ENCODE results near the gene TSBP1.
"Not testable (repeated sequence)": the region's sequence is repeated elsewhere in the genome, so short reads cannot be mapped to it uniquely, and the experiment has no call there.

The TSBP1 gene

DNA sequence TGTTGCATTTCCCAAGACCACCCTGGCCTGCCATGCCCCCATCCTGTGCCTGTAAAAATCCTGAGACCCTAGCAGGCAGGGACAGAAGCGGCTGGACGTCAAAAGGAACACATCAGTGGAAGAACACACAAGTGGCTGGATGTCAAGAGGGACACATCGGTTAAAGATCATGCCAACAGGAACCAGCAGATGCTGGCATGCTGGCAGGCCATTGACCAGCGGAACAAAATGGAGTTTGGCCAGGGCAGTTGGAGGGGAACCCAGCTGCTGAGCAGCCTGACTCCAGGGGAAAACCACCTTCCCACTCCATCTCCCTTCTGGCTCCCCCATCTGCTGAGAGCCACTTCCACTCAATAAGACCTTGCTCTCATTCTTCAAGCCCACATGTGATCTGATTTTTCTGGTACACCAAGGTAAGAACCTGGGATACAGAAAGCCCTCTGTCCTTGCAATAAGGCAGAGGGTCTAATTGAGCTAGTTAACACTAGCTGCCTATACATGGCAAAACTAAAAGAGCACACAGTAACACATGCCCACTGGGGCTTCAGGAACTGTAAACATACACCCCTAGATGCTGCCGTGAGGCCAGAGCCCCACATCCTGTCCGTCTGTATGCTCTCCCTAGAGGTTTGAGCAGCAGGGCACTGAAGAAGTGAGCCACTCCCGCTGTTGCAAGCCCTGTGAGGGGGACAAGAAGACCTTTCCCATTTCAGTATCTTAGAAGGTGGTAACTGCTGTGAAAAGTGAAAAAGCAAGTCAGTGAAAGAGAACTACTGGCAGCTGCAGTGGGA, 4.2 kb upstream of the TSBP1 start:
- no peak for DNase-seq

DNA sequence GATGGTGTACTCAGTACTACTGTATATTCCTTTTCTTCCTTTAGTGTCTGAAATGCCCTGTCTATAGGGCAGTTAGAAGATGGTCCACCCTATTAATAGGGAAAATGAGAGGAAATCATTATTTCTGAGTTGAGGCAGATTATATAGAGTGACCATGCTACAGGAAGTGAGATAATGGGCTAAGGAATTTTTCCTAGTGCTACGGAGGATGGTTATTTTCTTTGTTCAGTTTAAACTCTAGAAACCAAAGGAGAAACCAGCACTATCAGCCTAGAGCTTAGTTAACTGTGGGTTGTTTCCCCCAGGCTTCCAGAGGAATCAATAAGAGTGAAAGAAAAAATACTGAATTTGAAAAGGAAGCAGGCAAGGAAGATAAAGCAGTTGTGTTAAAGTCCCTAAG, 474 bp downstream of the TSBP1 start:
- DNase-seq = no peak

DNA sequence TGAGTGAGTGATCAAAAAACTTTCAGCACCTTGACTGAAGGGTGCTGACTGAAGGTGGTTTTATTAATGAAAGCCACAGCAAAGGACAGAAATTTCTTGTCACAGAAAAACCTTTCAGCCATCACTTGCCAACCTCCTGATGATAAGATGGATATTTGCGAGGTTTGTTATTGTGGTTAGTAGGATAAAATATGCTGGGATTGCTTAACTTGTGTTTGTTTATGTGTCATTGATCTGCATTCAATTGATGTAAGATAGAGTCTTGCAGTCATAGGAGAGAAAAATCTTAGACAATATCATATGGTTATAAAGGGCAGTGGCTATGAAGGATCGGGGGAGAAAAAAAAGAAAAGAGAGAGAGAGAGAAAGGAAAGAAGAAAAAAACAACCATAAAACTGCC, 1.2 kb downstream of the TSBP1 start:
- DNase-seq = no peak

DNA sequence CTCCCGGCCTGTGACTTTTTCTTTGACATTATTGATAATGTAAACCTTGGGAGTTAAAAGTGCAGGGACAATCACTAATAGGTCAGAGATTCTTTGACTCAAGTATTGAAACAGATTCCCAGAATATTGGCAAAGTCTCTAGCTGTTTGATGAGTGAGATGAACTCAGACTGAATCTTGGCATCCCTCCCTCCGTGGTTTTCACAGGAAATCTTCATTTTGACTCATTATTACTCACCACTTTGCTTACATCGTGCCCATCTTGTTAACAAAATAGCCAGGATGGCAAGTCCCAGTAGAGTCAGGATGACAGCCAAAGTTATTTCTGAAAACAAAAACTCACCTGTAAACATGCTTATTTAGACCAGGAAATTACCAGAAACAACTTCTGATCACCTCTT, 2.0 kb downstream of the TSBP1 start:
- DNase-seq = no peak

DNA sequence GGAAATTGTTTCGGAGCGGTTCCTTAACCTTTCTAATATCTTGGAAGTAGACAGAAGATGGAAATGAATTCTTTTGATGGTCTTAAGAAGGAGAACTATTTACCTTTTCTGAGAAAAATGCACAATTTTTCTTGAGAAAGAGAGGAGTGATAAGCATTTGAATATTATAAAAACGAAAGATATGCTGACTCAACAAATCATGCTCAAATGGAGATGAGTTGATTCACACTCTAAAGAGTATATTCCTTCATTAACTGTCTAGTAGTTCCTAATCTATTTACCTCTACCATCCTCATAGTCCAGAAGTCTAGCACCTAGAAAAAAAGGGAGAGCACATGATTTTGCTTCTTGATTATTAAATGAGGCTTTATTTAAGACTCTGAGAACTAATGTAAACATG, 4.1 kb downstream of the TSBP1 start:
- no peak for DNase-seq

DNA sequence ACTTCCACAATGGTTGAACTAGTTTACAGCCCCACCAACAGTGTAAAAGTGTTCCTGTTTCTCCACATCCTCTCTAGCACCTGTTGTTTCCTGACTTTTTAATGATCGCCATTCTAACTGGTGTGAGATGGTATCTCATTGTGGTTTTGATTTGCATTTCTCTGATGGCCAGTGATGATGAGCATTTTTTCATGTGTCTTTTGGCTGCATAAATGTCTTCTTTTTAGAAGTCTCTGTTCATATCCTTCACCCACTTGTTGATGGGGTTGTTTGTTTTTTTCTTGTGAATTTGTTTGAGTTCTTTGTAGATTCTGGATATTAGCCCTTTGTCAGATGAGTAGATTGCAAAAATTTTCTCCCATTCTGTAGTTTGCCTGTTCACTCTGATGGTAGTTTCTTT, 12.5 kb downstream of the TSBP1 start:
- not testable (repeated sequence) for DNase-seq

DNA sequence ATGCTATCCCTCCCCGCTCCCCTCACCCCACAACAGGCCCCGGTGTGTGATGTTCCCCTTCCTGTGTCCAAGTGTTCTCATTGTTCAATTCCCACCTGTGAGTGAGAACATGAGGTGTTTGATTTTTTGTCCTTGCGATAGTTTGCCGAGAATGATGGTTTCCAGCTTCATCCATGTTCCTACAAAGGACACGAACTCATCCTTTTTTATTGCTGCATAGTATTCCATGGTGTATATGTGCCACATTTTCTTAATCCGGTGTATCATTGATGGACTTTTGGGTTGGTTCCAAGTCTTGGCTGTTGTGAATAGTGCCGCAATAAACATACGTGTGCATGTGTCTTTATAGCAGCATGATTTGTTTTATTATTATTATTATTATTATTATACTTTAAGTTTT, 13.2 kb downstream of the TSBP1 start:
- not testable (repeated sequence) for DNase-seq

DNA sequence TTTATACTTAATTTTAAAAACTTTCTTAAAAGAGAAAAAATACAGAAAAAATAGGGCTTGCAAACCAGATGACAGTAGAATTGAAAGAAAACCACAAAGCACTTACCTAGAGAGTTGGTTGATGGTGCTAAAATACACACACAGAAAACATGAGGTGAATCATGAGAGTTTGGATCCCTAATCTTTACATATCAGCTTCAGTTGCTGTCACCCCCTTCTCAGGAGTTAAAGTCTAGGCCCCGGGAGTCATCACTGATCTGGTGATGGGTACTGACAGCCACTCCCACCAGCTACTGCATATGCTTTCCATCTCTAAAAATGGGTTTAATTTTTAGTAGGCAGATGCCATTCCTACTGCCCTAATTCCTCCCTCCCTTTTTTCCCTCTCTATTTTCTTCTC, 16.7 kb downstream of the TSBP1 start:
- DNase-seq = no peak

DNA sequence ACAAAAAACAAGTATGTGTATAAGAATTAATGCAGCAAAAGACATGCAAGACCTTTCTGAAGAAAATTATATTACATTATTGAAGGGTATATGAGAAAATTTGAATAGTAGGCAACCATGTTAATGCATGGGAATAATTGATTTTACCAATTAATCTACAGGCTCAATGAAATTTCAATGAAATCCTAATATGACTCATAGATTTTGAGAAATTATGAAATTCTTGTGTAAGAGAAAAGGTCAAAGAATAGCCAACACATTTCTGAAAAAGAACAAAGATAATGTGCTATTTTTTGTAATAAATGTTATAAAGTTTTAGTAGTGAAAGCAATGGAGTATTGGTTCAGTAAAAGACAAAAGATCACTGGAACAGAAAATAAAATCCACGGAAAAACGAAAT, 18.4 kb downstream of the TSBP1 start:
- DNase-seq = no peak

DNA sequence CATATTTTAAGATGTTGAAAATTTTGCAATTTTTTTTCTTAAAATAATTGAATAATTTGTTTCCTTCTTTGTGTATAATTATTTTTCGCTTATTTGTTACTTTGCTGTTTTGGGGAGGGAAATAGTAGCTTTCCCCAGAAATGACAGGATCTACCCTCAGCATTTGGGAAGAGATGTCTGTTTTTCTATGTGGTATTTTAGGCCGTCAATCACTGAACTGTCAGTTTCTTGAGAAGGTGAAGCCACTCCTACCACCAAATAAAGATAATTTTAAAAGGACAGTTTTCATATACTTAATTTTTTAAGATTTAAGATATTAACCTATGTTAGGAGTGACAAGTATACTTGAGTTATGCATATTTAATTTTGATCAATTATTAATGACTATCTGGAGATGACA, 31.5 kb downstream of the TSBP1 start:
- no peak for DNase-seq

DNA sequence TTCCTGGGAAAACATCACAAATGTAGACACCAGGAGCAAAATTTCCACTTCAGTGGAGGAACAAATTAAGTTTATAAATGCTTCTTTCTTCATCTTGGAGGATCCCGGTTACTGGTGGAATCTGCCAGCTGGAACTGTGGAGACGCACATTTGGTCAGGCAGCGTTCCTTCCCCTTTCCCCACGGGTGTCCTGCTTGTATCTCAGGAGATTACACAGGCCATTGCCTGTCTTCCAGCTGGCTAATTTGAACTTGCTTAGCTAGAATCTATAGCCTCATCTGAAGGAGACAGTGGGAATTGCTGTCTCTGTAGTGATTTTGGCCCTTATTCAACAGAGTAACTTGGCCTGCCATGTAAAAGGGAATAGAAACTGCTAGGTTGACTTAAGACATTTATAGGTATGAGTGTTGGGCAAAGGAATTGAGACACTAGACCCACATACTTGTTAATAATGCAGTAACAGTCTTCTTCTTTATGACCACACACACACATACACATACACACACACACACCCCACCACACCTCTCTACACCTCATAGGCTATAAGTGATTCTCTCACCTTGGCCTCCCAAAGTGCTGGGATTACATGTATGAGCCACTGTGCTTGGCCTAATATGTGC, 34.4 kb downstream of the TSBP1 start:
- no peak for DNase-seq

DNA sequence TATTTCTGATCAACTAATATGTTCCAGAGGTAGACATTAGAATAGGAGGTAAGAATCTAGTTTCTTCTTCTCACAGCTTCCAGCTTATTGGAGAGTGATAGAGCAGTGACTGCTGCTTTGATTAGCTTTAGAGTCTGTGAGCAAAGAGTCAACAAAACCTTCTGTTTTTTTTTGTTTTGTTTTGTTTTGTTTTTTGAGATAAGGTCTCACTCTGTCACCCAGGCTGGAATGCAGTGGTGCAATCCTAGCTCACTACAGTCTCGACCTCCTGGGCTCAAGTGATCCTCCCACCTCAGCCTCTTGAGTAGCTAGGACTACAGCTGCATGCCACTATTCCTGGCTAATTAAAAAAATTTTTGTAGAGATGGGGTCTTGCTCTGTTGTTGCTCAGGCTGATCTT, 39.3 kb downstream of the TSBP1 start:
- DNase-seq = no peak

DNA sequence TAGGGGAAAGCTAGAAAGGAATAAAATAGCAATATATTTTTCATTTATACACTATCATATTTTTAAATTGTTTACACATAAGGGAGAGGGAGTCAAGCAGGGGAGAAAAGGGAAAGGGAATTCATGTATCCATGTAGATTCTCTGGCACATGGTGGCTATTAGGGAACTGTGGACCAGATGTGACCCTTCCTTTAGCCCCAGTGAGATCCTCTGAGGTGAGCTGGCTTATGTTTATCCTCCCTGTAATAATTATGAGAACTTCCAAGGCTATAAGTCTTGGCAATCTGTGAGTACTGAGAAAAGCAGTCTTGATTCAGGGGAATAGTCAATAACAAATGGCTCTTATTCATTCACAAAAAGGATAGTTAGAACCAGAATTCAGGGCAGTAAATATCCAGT, 42.6 kb downstream of the TSBP1 start:
- DNase-seq = no peak

DNA sequence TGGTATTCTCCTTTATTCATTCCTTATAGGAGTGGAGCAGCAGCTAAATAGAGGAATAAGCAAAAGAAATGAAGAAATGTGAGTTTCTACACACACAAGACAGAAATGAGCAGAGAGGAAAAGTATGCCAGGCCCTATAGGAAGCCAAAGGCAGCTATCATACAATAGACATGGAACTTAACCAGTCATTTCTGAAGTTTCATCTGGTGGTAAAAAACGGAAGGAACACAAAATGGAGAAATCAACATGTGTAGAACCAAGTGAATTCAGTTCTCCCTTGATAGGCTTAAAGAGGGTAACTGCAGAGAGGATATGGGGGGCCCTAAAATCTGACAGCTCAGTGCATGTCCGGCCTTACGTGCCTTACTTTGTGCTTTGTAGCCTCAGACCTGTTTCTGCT, 44.6 kb downstream of the TSBP1 start:
- no peak for DNase-seq

DNA sequence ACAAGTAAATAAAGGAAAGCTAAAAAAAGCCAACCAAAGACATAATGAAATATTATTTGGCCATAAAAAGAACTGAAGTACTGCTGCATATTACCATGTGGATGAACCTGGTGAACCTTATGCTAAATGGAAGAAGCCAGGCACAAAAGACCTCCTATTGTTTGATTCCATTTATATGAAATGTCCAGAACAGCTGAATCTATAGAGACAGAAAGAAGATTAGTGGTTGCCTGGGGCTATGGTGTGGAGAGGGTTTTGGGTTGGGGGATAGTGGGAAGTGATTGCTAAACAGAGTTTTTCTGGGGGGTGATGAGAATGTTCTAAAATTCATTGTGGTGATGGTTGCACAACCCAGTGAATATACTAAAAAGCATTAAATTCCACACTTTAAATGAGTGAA, 53.2 kb downstream of the TSBP1 start:
- no peak for DNase-seq

DNA sequence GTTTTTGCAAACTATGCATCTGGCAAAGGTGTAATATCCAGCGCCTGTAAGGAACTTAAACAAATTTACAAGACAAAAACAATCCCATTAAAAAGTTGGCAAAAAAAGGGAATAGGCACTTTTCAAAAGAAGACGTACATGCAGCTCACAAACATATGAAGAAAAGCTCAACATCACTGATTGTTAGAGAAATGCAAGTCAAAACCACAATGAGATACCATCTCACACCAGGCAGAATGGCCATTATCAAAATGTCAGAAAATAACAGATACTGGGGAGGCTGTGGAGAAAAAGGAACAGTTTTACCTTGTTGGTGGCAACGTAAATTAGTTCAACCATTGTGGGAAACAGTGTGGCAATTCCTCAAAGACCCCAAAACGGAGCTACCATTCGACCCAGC, 54.2 kb downstream of the TSBP1 start:
- DNase-seq = no peak

DNA sequence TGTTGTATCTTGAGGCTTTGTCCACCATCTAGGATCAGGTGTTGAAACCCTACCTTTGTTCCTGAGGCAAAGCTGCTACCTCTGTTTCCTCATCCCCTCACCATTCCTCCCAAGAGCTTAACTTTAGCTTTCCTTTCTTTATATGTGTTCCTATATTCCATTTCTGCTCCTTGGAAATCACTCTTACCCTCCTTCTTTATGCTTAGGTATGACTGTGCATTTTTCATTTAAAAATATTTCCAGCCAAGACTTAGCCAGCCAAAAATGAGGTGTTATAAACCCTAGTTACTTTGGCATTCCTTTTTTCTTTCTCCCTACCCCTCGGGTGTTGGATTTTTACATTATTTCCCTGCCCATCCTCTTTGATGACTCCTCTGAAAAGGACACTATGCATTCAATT, 57.7 kb downstream of the TSBP1 start:
- DNase-seq = no peak

DNA sequence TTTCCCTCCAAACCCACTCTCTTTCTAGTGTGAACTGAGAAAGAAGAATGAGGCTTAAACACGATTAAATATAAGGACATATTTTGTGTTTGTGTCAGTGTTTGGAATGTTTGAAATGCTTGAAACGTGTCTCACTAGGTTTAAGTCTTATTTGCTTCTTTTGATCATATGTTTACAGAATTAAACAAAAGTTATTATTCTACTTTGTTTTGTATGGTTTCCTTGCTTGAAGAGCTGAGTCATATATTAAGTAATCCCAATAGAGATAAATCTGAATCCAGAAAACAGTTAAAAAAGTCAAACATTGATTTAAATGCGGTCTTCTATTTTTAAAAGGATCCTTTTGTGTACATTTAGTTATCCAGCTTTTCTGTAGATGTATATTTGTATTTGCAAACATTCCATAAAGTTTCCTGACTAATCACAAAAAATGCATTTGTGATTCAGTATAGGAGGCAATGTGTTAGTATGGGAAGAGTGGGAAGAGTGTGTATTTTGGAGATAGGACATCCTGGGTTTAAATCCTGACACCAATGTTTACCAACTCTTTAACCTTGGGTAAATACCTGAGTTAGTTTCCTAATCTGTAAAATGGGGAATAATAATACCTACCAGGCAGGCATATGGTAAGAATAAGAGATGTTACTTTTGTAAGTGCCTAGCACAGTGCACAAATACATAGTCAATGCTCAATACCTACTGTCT, 72.9 kb downstream of the TSBP1 start:
- no peak for DNase-seq

DNA sequence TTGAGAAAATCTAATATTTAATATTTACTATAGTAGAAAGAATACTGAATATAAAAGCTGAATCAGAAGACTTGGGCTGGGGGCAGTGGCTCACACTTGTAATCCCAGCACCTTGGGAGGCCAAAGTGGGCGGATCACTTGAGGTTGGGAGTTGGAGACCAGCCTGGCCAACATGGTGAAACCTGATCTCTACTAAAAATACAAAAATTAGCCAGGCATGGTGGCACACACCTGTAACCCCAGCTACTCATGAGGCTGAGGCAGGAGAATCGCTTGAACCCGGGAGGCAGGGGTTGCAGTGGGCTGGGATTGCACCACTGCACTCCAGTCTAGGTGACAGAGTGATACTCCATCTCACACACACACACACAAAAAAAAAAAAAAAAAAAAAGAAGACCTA, 76.7 kb downstream of the TSBP1 start:
- DNase-seq = not testable (repeated sequence)

DNA sequence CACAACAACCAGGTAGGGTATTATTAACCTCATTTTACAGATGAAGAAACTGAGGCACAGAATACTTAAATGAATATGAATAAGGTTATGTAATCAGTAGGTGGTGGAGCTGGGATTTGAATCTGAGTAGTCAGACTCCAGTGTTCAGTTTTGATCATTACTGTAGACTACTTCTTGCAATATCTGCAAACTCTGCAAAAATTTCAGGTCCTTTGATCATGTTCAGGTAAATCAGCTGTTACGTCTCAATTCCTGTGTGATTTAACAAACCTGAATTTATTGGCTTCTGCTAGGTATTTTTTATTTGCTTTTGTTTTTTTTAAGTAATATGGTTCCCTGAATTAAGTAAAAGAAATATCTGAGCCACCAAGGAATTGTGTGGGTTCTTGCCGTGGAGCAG, 77.1 kb downstream of the TSBP1 start:
- DNase-seq = no peak

DNA sequence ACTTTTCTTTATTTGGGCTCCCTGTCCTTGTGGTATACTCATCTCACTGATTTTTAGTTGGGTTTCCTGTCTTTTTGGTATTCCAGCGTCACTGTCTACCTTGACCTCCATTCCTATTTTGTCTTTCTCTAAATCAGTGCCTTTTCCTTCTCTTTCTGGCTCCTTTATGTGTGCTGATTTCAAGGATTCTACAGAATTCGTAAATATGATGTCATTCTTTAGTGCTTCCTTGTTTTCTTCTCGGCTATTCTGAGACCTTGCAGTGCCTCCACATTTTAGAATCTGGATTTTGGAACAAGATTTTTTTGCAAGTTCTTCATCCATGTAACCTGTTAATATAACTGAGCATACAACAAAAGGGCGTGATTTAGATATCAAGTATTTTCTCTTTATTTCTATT, 78.0 kb downstream of the TSBP1 start:
- no peak for DNase-seq

DNA sequence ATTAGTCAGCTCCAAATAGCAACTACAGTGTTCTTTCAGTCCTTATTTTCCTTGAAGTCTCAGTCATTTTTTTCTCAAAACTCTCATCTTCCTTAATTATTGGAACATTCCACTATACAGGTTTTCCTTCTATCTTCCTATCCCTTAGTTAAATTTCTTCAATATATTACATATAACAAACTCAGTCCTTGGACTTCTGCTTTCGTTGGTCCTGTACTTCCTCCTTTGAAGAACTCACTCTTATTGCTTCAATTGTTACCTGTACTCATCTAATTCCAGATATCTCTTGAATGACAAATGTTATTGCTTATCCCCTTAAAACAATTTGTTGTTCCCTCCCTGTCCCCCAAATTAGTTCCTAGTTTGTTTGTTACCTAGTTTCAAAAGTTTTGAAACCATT, 80.2 kb downstream of the TSBP1 start:
- DNase-seq = no peak

DNA sequence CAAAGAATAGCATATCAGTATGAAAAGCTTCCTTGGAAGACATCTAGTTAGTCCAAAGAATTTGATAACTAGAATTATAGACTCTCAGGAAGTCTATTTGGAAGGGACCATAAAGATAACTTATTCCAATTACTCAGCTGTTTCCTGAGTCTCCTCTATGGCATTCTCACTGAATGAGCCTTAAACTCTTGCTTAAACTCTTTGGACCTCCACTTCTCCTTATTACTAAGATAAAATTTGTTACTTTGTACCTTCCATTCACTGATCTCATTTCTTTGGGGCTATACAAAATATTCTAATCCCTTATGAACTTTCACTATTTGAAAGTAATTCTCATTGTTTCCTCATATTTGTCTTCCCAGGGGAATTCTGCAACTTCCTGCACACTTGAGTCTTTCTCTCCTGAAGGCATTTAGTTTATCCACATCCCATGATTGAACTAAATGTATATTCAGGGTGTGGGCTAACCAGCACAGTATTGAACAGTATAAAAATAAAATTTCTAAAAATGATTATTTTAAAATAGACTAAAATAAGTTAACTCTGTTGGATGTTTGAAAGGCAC, 80.7 kb downstream of the TSBP1 start:
- DNase-seq = no peak

DNA sequence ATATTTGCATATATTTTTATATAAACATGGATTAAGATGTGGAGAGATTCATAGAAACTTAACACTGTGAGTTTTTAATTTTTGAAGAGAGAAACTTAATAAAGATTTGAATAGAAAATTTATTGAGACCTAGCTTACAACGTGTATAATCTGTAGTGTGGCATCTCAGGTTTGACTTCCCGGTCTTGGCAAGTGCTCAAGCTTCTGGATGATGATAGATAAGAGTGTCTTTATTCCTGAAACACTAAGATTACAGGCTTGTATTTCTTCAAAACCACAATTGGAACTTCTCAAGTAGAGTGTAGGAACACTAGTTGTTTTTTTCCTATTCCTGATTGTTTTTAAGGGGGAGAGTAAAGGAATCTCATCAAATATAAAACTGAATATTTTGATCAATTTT, 83.3 kb downstream of the TSBP1 start:
- no peak for DNase-seq
